IPS DF 4.7 (cell line): ENCODE data around the gene ANKRD44.

Experiments used
- DNase-seq: peaks from one replicate; pipeline ENCODE4 v3.0.0-alpha.2; 2013; ENCODE audit warnings: low spot score; ENCODE audit errors: extremely low read depth

ANKRD44 gene

GRCh38 chr2:197181491-197181890 is 129.1 kb downstream of the ANKRD44 start:
- no peak for DNase-seq

GRCh38 chr2:197179744-197180498 is 130.7 kb downstream of the ANKRD44 start:
- DNase-seq: no peak

GRCh38 chr2:197176522-197176921 is 134.1 kb downstream of the ANKRD44 start:
- no peak for DNase-seq

GRCh38 chr2:197174539-197175094 is 136.0 kb downstream of the ANKRD44 start:
- no peak for DNase-seq

GRCh38 chr2:197171582-197171981 is 139.0 kb downstream of the ANKRD44 start:
- DNase-seq: no peak

- no peak for DNase-seq
Measured at GRCh38 chr2:197170208-197170607, 140.4 kb downstream of the ANKRD44 start.

GRCh38 chr2:197168705-197169104 is 141.9 kb downstream of the ANKRD44 start:
- DNase-seq: no peak

- no peak for DNase-seq
Measured at GRCh38 chr2:197167608-197168314, 142.8 kb downstream of the ANKRD44 start.

- DNase-seq: no peak
Measured at GRCh38 chr2:197165020-197165419, 145.6 kb downstream of the ANKRD44 start.

- DNase-seq: no peak
Measured at GRCh38 chr2:197164141-197164754, 146.3 kb downstream of the ANKRD44 start.

- no peak for DNase-seq
Measured at GRCh38 chr2:197163712-197164140, 146.9 kb downstream of the ANKRD44 start.

GRCh38 chr2:197161774-197162173 is 148.8 kb downstream of the ANKRD44 start:
- no peak for DNase-seq

GRCh38 chr2:197159661-197160211 is 150.8 kb downstream of the ANKRD44 start:
- DNase-seq: no peak

GRCh38 chr2:197158591-197159550 is 151.7 kb downstream of the ANKRD44 start:
- DNase-seq: no peak

GRCh38 chr2:197157879-197158537 is 152.6 kb downstream of the ANKRD44 start:
- no peak for DNase-seq

GRCh38 chr2:197156771-197157170 is 153.8 kb downstream of the ANKRD44 start:
- DNase-seq: no peak

GRCh38 chr2:197152451-197153228 is 157.9 kb downstream of the ANKRD44 start:
- no peak for DNase-seq

- DNase-seq: no peak
Measured at GRCh38 chr2:197149546-197149945, 161.0 kb downstream of the ANKRD44 start.

GRCh38 chr2:197148401-197148800 is 162.2 kb downstream of the ANKRD44 start:
- no peak for DNase-seq
